Trophoblast cell (in vitro differentiated cells and primary cell): Measurements from ENCODE around the gene ALK.

Experiments
- DNase-seq, 2 donors: peaks; one replicate each; pipeline ENCODE4 v3.0.0-alpha.2; 2016
- H2AFZ ChIP-seq: 2 replicates; pipeline ENCODE4 v1.6.1; 2013; ENCODE audit warnings: low read length, moderate library complexity, mild to moderate bottlenecking; ENCODE audit not compliant: insufficient read depth, poor library complexity
- H2AK5ac ChIP-seq: 2 replicates; pipeline ENCODE4 v1.6.1; 2013; ENCODE audit warnings: mild to moderate bottlenecking, low read length
- H2BK120ac ChIP-seq: 2 replicates; pipeline ENCODE4 v1.6.1; 2013; ENCODE audit warnings: low read length, mild to moderate bottlenecking, moderate library complexity; ENCODE audit not compliant: insufficient read depth, poor library complexity
- H2BK12ac ChIP-seq: 2 replicates; pipeline ENCODE4 v1.6.1; 2013; ENCODE audit warnings: mild to moderate bottlenecking, low read length, moderate library complexity
- H2BK5ac ChIP-seq: 2 replicates; pipeline ENCODE4 v1.6.1; 2013; ENCODE audit warnings: low read length, low read depth, moderate library complexity, mild to moderate bottlenecking; ENCODE audit not compliant: poor library complexity
- H3K14ac ChIP-seq: 2 replicates; pipeline ENCODE4 v1.6.1; 2013; ENCODE audit warnings: mild to moderate bottlenecking, low read length
- H3K18ac ChIP-seq: 2 replicates; pipeline ENCODE4 v1.6.1; 2013; ENCODE audit warnings: mild to moderate bottlenecking, low read length
- H3K23ac ChIP-seq: 2 replicates; pipeline ENCODE4 v1.6.1; 2013; ENCODE audit warnings: low read length
- H3K27ac ChIP-seq: 2 replicates; pipeline ENCODE4 v1.5.1; 2013; ENCODE audit warnings: low read depth, mild to moderate bottlenecking, inconsistent platforms, low read length, moderate library complexity
- H3K27me3 ChIP-seq: 2 replicates; pipeline ENCODE4 v1.6.1; 2013; ENCODE audit warnings: inconsistent platforms, mild to moderate bottlenecking, low read length, moderate library complexity; ENCODE audit not compliant: insufficient read depth
- H3K36me3 ChIP-seq, 2 experiments: 1 replicate in 1 of 2; 2 replicates in 1 of 2; pipeline ENCODE4 v1.6.1; 2013; ENCODE audit warnings: low read length in 2 of 2, mild to moderate bottlenecking in 2 of 2, moderate library complexity in 1 of 2; ENCODE audit not compliant: insufficient read depth in 2 of 2, control insufficient read depth in 1 of 2
- H3K4ac ChIP-seq: 2 replicates; pipeline ENCODE4 v1.6.1; 2013; ENCODE audit warnings: low read depth, mild to moderate bottlenecking, low read length, moderate library complexity
- H3K4me1 ChIP-seq, 2 experiments: 1 replicate in 1 of 2; 2 replicates in 1 of 2; pipeline ENCODE4 v1.6.1; 2013; ENCODE audit warnings: low read length in 2 of 2, mild to moderate bottlenecking in 2 of 2, moderate library complexity in 1 of 2; ENCODE audit not compliant: insufficient read depth in 2 of 2, control insufficient read depth in 1 of 2
- H3K4me2 ChIP-seq: 2 replicates; pipeline ENCODE4 v1.6.1; 2013; ENCODE audit warnings: inconsistent platforms, mild to moderate bottlenecking, low read length, moderate library complexity
- H3K4me3 ChIP-seq: 2 replicates; pipeline ENCODE4 v1.5.1; 2013; ENCODE audit warnings: mild to moderate bottlenecking, low read depth, low read length, inconsistent platforms
- H3K79me1 ChIP-seq: one replicate; pipeline ENCODE4 v1.6.1; 2013; ENCODE audit warnings: low read length
- H3K79me2 ChIP-seq: 2 replicates; pipeline ENCODE4 v1.6.1; 2013; ENCODE audit warnings: low read length, mild to moderate bottlenecking; ENCODE audit not compliant: control insufficient read depth, insufficient read depth, poor library complexity
- H3K9ac ChIP-seq: 2 replicates; pipeline ENCODE4 v1.6.1; 2013; ENCODE audit warnings: mild to moderate bottlenecking, low read length
- H3K9me3 ChIP-seq: 2 replicates; pipeline ENCODE4 v1.6.1; 2013; ENCODE audit warnings: low read depth, mild to moderate bottlenecking, control low read depth, inconsistent platforms, low read length; ENCODE audit not compliant: insufficient read depth
- H4K12ac ChIP-seq: 2 replicates; pipeline ENCODE4 v1.6.1; 2013; ENCODE audit warnings: low read depth, mild to moderate bottlenecking, low read length, moderate library complexity
- H4K8ac ChIP-seq: 2 replicates; pipeline ENCODE4 v1.6.1; 2013; ENCODE audit warnings: low read depth, mild to moderate bottlenecking, low read length, moderate library complexity
- H4K91ac ChIP-seq: one replicate; pipeline ENCODE4 v1.6.1; 2013; ENCODE audit warnings: low read depth, mild to moderate bottlenecking, low read length, moderate library complexity
- WGBS: extraction: QIAGEN DNeasy Blood & Tissue Kit; methylation state at CpG from one replicate; pipeline ENCODE4 v1.1.7; 2013; ENCODE audit warnings: missing lambda C conversion rate; ENCODE audit not compliant: insufficient read length, insufficient coverage; ENCODE audit errors: extremely low coverage; 5-methylcytosine and 5-hydroxymethylcytosine counted together

The ALK gene

GRCh38 chr2:29159125-29159524 is 762.3 kb downstream of the ALK start:
- Histone ChIP-seq H4K8ac (no peak overlapping the region), H3K36me3 (no peaks in the 10 kb centered on the region), H3K9ac (no peak overlapping the region), H2AK5ac (no peak overlapping the region), H3K4ac (no peak overlapping the region), H3K79me2 (no peaks in the 10 kb centered on the region), H3K9me3 (no peaks in the 10 kb centered on the region), H3K23ac (no peak overlapping the region), H3K4me1 (no peaks in the 10 kb centered on the region), H3K79me1 (no peaks in the 10 kb centered on the region), H2AFZ (no peak overlapping the region), H3K27me3 (no peaks in the 10 kb centered on the region), H3K27ac (no peak overlapping the region), H3K4me2 (no peak overlapping the region), H4K91ac (no peak overlapping the region), H2BK12ac (no peak overlapping the region), H3K4me3 (no peak overlapping the region), H2BK120ac (no peak overlapping the region), H4K12ac (no peak overlapping the region), H3K18ac (no peak overlapping the region), H2BK5ac (no peak overlapping the region), H3K14ac (no peak overlapping the region)
- WGBS = no CpG with 5 or more reads among the region's 1 CpG
- DNase-seq = no peak

GRCh38 chr2:29157131-29157530 is 764.3 kb downstream of the ALK start:
- Histone ChIP-seq H3K27me3 (no peaks in the 10 kb centered on the region), H3K9me3 (no peaks in the 10 kb centered on the region), H3K79me1 (no peaks in the 10 kb centered on the region), H2AK5ac (no peak overlapping the region), H2BK5ac (no peak overlapping the region), H2AFZ (no peak overlapping the region), H3K18ac (no peak overlapping the region), H3K79me2 (no peaks in the 10 kb centered on the region), H3K23ac (no peak overlapping the region), H3K4me2 (no peak overlapping the region), H3K4me1 (no peaks in the 10 kb centered on the region), H3K27ac (no peak overlapping the region), H4K8ac (no peak overlapping the region), H4K91ac (no peak overlapping the region), H3K9ac (no peak overlapping the region), H2BK12ac (no peak overlapping the region), H3K36me3 (no peaks in the 10 kb centered on the region), H3K14ac (no peak overlapping the region), H3K4me3 (no peak overlapping the region), H2BK120ac (no peak overlapping the region), H3K4ac (no peak overlapping the region), H4K12ac (no peak overlapping the region)
- WGBS = no CpG with 5 or more reads among the region's 4 CpGs
- no peak for DNase-seq

- no peaks in the 10 kb centered on the region for H3K36me3 ChIP-seq
- H3K4me2 ChIP-seq = no peak overlapping the region
- no peak overlapping the region for H4K8ac ChIP-seq
- H2AK5ac ChIP-seq = no peak overlapping the region
- no peak overlapping the region for H4K91ac ChIP-seq
- no peak for DNase-seq
- H3K9me3 ChIP-seq = no peaks in the 10 kb centered on the region
- no peak overlapping the region for H2AFZ ChIP-seq
- no peak overlapping the region for H2BK12ac ChIP-seq
- H3K9ac ChIP-seq = no peak overlapping the region
- H4K12ac ChIP-seq = no peak overlapping the region
- H3K14ac ChIP-seq = no peak overlapping the region
- WGBS = no CpG with 5 or more reads among the region's 2 CpGs
- H3K18ac ChIP-seq = no peak overlapping the region
- no peaks in the 10 kb centered on the region for H3K79me1 ChIP-seq
- H3K79me2 ChIP-seq = no peaks in the 10 kb centered on the region
- no peak overlapping the region for H3K4ac ChIP-seq
- H2BK5ac ChIP-seq = no peak overlapping the region
- H3K23ac ChIP-seq = no peak overlapping the region
- H3K27me3 ChIP-seq = no peaks in the 10 kb centered on the region
- H2BK120ac ChIP-seq = no peak overlapping the region
- no peaks in the 10 kb centered on the region for H3K4me1 ChIP-seq
- no peak overlapping the region for H3K4me3 ChIP-seq
- H3K27ac ChIP-seq = no peak overlapping the region
Measured at GRCh38 chr2:29155578-29155977, 765.8 kb downstream of the ALK start.

- Histone ChIP-seq H2AFZ (no peak overlapping the region), H3K4me1 (no peaks in the 10 kb centered on the region), H4K12ac (no peak overlapping the region), H3K27me3 (no peaks in the 10 kb centered on the region), H3K36me3 (no peaks in the 10 kb centered on the region), H3K23ac (no peak overlapping the region), H2BK5ac (no peak overlapping the region), H2BK12ac (no peak overlapping the region), H3K79me2 (no peaks in the 10 kb centered on the region), H3K27ac (no peak overlapping the region), H2AK5ac (no peak overlapping the region), H3K14ac (no peak overlapping the region), H3K4me3 (no peak overlapping the region), H4K91ac (no peak overlapping the region), H3K79me1 (no peaks in the 10 kb centered on the region), H3K9ac (no peak overlapping the region), H4K8ac (no peak overlapping the region), H3K18ac (no peak overlapping the region), H3K4ac (no peak overlapping the region), H2BK120ac (no peak overlapping the region), H3K9me3 (no peaks in the 10 kb centered on the region), H3K4me2 (no peak overlapping the region)
- no peak for DNase-seq
- no CpG with 5 or more reads among the region's 2 CpGs for WGBS
Measured at GRCh38 chr2:29154610-29155009, 766.8 kb downstream of the ALK start.
